HEK293 (cell line): ENCODE measurements around the gene WDR55.
"Not testable (repeated sequence)": the region's sequence is repeated elsewhere in the genome, so short reads cannot be mapped to it uniquely, and the experiment has no call there.

Source experiments
- BCL11A ChIP-seq: fragments of 450-650 bp; formaldehyde crosslinking; IDR thresholded peaks from 2 replicates; pipeline ENCODE4 v1.5.1; 2016; ENCODE audit warnings: low read depth, missing biosample characterization, missing genetic modification characterization
- EGR2 ChIP-seq: fragments of 450-650 bp; formaldehyde crosslinking; IDR thresholded peaks from 2 replicates; pipeline ENCODE4 v1.5.1; 2016; ENCODE audit warnings: low read depth, missing biosample characterization, missing genetic modification characterization
- YY1 ChIP-seq: fragments of 450-650 bp; formaldehyde crosslinking; IDR thresholded peaks from 2 replicates; pipeline ENCODE4 v1.5.1; 2018; ENCODE audit warnings: missing biosample characterization, missing genetic modification characterization
- ZBTB1 ChIP-seq: fragments of 450-650 bp; formaldehyde crosslinking; IDR thresholded peaks from 2 replicates; pipeline ENCODE4 v1.5.1; 2016; ENCODE audit warnings: missing biosample characterization, missing genetic modification characterization
- ZNF311 ChIP-seq: fragments of 450-650 bp; formaldehyde crosslinking; IDR thresholded peaks from 2 replicates; pipeline ENCODE4 v1.5.1; 2017; ENCODE audit warnings: missing biosample characterization, missing genetic modification characterization, borderline replicate concordance
- ZNF394 ChIP-seq: fragments of 450-650 bp; formaldehyde crosslinking; IDR thresholded peaks from 2 replicates; pipeline ENCODE4 v1.5.1; 2016; ENCODE audit warnings: missing biosample characterization, missing genetic modification characterization, mild to moderate bottlenecking, moderate library complexity, borderline replicate concordance
- ZNF629 ChIP-seq: fragments of 450-650 bp; formaldehyde crosslinking; IDR thresholded peaks from 2 replicates; pipeline ENCODE4 v1.5.1; 2017; ENCODE audit warnings: missing biosample characterization, missing genetic modification characterization
- TF ChIP-seq, protein P1 (sequence below): fragments of 450-650 bp; formaldehyde crosslinking; IDR thresholded peaks from 2 replicates; pipeline ENCODE4 v1.5.1; 2016; ENCODE audit warnings: missing biosample characterization, missing genetic modification characterization
- TF ChIP-seq, protein P2 (sequence below): sonication (generic); formaldehyde crosslinking; IDR thresholded peaks from 2 replicates; pipeline ENCODE4 v1.8.1; 2022; ENCODE audit warnings: mild to moderate bottlenecking, moderate library complexity, missing genetic modification reagents

DNA sequence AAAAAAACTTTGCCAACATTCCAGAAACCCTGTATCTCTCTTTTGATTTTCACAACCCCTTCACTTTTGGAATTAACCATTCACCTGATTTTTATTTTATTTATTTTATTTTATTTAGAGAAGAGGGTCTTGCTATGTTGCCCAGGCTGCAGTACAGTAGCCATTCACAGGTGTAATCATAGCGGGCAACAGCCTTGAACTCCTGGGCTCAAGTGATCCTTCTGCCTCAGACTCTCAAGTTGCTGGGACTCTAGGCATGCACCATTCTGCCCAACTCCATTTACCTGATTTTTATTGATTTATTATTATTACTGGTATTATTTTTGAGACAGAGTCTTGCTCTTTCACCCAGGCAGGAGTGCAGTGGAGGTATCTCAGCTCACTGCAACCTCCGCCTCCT lies 51.5 kb downstream of the WDR55 start:
- TF ChIP-seq, protein P1, sequence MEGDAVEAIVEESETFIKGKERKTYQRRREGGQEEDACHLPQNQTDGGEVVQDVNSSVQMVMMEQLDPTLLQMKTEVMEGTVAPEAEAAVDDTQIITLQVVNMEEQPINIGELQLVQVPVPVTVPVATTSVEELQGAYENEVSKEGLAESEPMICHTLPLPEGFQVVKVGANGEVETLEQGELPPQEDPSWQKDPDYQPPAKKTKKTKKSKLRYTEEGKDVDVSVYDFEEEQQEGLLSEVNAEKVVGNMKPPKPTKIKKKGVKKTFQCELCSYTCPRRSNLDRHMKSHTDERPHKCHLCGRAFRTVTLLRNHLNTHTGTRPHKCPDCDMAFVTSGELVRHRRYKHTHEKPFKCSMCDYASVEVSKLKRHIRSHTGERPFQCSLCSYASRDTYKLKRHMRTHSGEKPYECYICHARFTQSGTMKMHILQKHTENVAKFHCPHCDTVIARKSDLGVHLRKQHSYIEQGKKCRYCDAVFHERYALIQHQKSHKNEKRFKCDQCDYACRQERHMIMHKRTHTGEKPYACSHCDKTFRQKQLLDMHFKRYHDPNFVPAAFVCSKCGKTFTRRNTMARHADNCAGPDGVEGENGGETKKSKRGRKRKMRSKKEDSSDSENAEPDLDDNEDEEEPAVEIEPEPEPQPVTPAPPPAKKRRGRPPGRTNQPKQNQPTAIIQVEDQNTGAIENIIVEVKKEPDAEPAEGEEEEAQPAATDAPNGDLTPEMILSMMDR, result not testable (repeated sequence)
- not testable (repeated sequence) for TF ChIP-seq ZBTB1; ZNF394; BCL11A (tag by site-specific recombination); ZNF311; EGR2; ZNF629 (tag by site-specific recombination); YY1 (tag by site-specific recombination)
- TF ChIP-seq, protein P2, sequence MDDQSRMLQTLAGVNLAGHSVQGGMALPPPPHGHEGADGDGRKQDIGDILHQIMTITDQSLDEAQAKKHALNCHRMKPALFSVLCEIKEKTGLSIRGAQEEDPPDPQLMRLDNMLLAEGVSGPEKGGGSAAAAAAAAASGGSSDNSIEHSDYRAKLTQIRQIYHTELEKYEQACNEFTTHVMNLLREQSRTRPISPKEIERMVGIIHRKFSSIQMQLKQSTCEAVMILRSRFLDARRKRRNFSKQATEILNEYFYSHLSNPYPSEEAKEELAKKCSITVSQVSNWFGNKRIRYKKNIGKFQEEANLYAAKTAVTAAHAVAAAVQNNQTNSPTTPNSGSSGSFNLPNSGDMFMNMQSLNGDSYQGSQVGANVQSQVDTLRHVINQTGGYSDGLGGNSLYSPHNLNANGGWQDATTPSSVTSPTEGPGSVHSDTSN (CRISPR knock-in tag), result not testable (repeated sequence)
